ENCODE data around the gene FLT1.

DNA sequence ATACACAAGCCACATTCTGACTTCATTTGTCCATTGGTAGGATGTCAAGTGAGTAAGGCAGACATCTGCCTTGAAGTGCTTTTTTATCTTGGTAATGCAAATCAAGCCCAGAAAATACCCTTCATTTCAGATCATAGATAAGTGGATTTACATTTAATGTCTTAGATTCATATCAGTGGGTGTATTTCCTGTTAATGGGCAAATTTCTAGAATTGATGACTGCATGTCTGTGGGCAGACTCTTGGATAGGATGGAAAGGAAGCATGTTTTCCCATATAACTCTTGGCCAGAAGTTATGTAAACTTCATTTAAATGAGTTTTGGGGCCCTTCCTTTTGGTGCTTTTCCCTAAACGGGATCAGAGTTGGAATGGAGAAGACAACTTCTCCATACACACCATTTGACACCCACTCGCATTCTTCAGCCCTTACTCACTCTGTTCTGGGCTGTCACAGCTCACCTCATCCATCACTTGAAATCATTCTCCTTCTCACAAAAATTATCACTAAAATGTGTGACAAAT lies 154.6 kb downstream of the FLT1 start:
- TF ChIP-seq, protein P1, sequence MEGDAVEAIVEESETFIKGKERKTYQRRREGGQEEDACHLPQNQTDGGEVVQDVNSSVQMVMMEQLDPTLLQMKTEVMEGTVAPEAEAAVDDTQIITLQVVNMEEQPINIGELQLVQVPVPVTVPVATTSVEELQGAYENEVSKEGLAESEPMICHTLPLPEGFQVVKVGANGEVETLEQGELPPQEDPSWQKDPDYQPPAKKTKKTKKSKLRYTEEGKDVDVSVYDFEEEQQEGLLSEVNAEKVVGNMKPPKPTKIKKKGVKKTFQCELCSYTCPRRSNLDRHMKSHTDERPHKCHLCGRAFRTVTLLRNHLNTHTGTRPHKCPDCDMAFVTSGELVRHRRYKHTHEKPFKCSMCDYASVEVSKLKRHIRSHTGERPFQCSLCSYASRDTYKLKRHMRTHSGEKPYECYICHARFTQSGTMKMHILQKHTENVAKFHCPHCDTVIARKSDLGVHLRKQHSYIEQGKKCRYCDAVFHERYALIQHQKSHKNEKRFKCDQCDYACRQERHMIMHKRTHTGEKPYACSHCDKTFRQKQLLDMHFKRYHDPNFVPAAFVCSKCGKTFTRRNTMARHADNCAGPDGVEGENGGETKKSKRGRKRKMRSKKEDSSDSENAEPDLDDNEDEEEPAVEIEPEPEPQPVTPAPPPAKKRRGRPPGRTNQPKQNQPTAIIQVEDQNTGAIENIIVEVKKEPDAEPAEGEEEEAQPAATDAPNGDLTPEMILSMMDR (IDR thresholded peaks at IDR 0.05), result no peak
- TF ChIP-seq POLR2AphosphoS5 (IDR thresholded peaks at IDR 0.05) (no peak), POLR2A (IDR thresholded peaks at IDR 0.05) (no peak)

Measured in breast epithelium (tissue), 3 donors.